Thymus (tissue), 11 donors: ENCODE data around the gene NACAD. TPM values are rescaled to one million over a fixed set of nuclear protein-coding genes. Genes with fewer than 3 reads are reported as not detected.

Source experiments
- DNase-seq, 9 donors: peaks; one replicate each; pipeline ENCODE4 v3.0.0-alpha.2; 2013; ENCODE audit warnings: low spot score in 9 of 9, low read depth in 6 of 9, missing footprints in 1 of 9
- H3K27ac ChIP-seq, 2 donors: one replicate each; pipeline ENCODE4 v1.5.1; 2013; ENCODE audit warnings: control low read depth in 1 of 2, low read depth in 1 of 2, low read length in 1 of 2, mild to moderate bottlenecking in 1 of 2, moderate library complexity in 1 of 2
- H3K27me3 ChIP-seq, 2 donors: one replicate each; pipeline ENCODE4 v1.5.1; 2013; ENCODE audit warnings: low read length in 1 of 2; ENCODE audit not compliant: control insufficient read depth in 2 of 2, insufficient read depth in 1 of 2
- H3K36me3 ChIP-seq, 2 donors: one replicate each; pipeline ENCODE4 v1.5.1; 2013; ENCODE audit warnings: low read length in 1 of 2, mild to moderate bottlenecking in 1 of 2, moderate library complexity in 1 of 2; ENCODE audit not compliant: control insufficient read depth in 2 of 2, insufficient read depth in 2 of 2
- H3K4me1 ChIP-seq, 2 donors: one replicate each; pipeline ENCODE4 v1.5.1; 2013; ENCODE audit warnings: low read length in 2 of 2; ENCODE audit not compliant: control insufficient read depth in 2 of 2, insufficient read depth in 2 of 2
- H3K4me3 ChIP-seq, 2 donors: one replicate each; pipeline ENCODE4 v1.5.1; 2013; ENCODE audit warnings: low read length in 2 of 2, control low read depth in 1 of 2, mild to moderate bottlenecking in 1 of 2
- H3K9me3 ChIP-seq, 2 donors: one replicate each; pipeline ENCODE4 v1.5.1; 2013; ENCODE audit warnings: low read length in 1 of 2, mild to moderate bottlenecking in 1 of 2; ENCODE audit not compliant: control insufficient read depth in 2 of 2, insufficient read depth in 1 of 2
- WGBS: extraction: QIAGEN DNeasy Blood & Tissue Kit; methylation state at CpG from one replicate; pipeline ENCODE4 v1.1.7; 2013; 5-methylcytosine and 5-hydroxymethylcytosine counted together
- polyA plus RNA-seq: library from polyadenylated mRNA; stranded (reverse); fragments of 200-250 nt; gene quantifications from one replicate; pipeline ENCODE4 v1.2.3, GENCODE V29; 2013
- total RNA-seq: library from RNA; stranded (reverse); fragments of 120-200 nt; gene quantifications from one replicate; pipeline ENCODE4 v1.2.4, GENCODE V29; 2013
- donor health status: healthy.

The NACAD gene
- total and polyA plus RNA-seq, 2 donors: 0.14 to 0.94 TPM

DNA sequence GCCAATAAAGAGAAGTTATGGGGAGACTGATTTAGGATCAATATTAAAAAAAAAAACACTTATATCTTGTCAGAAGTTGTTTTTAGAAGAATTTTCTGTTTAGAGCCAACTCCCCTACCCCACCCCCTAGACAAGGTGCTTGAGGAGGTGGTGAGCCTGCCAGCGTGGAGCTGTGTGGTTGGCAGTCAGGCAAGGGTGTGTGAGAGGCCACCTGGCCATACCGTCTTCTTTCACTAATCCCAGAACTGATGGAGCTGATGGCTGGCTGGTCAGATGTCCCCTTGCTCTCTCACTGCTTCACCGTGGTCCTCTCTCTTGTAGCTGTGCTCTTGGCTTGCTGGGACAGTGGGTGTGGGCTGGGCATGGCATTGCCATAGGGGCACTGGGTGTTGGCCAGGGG lies 34.3 kb downstream of the NACAD start:
- DNase-seq: no peak
- WGBS: 100% methylated on average over 3 of the region's 3 CpGs
- peaks cover 54 to 59% of the 10 kb centered on the region in 2 donors for H3K36me3 ChIP-seq
- H3K4me1 ChIP-seq: no peaks in the 10 kb centered on the region
- no peaks in the 10 kb centered on the region for H3K27me3 ChIP-seq
- H3K9me3 ChIP-seq: no peaks in the 10 kb centered on the region
- H3K27ac ChIP-seq: no peak overlapping the region
- H3K4me3 ChIP-seq: no peak overlapping the region

DNA sequence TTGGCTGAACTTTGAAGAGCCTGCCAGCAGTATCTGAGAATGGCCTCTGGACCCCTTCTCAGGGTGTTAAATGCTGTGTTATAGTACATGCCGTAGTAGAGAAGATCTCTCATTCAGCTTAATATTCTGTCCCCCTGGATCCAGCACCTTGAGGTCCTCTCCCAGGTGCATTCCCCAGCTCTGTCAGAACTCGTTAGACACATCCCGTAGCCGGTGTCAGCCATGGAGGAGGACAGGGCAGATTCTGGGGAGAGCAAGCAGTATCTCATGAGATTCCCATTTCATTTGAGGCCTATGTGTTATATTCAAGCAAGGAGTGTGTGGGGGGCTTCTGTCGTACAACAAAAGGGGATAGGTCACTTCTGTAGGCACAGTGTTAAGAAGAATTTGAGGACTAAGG lies 34.8 kb downstream of the NACAD start:
- no peaks in the 10 kb centered on the region for H3K4me1 ChIP-seq
- H3K9me3 ChIP-seq: no peaks in the 10 kb centered on the region
- no peak overlapping the region for H3K4me3 ChIP-seq
- no peak overlapping the region for H3K27ac ChIP-seq
- no peak for DNase-seq
- no peaks in the 10 kb centered on the region for H3K27me3 ChIP-seq
- WGBS: over 99% methylated on average over 5 of the region's 5 CpGs
- H3K36me3 ChIP-seq: peaks cover 59 to 64% of the 10 kb centered on the region in 2 donors

DNA sequence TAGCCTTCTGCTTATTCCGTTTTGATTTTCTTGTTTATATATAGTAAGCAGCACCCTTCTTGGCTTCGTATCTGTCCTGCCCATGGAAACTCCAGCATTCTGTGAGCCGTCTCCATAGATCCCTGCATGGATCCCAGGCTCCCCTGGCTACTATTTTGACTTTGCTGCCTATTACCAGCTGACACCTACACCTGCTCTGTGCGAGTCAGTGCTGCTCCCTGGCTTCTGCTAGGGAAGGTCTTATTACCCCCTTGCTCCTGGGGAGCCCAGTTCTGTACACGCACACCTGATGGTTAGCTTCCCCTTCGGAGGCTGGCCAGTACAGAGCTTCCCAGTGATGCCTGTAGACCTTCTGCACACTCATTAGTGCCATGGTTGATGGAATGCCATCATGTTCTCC lies 35.4 kb downstream of the NACAD start:
- no peaks in the 10 kb centered on the region for H3K4me1 ChIP-seq
- no peaks in the 10 kb centered on the region for H3K9me3 ChIP-seq
- no peak for DNase-seq
- no peak overlapping the region for H3K27ac ChIP-seq
- peaks cover 64 to 70% of the 10 kb centered on the region in 2 donors for H3K36me3 ChIP-seq
- WGBS: 65% methylated on average over 6 of the region's 6 CpGs
- H3K27me3 ChIP-seq: no peaks in the 10 kb centered on the region
- no peak overlapping the region for H3K4me3 ChIP-seq

DNA sequence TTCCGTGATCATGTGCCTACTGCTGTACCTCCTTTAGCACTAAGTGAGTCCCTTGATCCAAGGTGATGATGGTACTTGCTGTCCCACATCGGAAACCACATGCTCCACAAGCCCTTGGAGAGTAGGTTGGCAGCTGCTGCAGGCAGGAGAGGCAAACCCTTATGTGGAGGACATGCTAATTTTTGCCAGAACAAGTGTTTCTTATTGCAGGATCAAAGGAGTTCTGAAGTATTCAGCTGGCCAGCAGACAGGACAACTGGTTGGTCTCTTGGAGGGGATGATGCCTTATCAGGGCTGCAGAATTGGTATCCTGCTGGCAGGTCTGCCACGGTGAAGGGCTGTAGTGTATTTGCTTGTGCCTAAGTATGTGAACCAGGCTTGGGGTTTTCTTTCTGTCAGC lies 36.8 kb downstream of the NACAD start:
- 97% methylated on average over 3 of the region's 3 CpGs for WGBS
- DNase-seq: no peak
- H3K36me3 ChIP-seq: peaks cover 67 to 70% of the 10 kb centered on the region in 2 donors
- no peak overlapping the region for H3K27ac ChIP-seq
- no peaks in the 10 kb centered on the region for H3K27me3 ChIP-seq
- H3K4me3 ChIP-seq: no peak overlapping the region
- H3K4me1 ChIP-seq: no peaks in the 10 kb centered on the region
- H3K9me3 ChIP-seq: no peaks in the 10 kb centered on the region

DNA sequence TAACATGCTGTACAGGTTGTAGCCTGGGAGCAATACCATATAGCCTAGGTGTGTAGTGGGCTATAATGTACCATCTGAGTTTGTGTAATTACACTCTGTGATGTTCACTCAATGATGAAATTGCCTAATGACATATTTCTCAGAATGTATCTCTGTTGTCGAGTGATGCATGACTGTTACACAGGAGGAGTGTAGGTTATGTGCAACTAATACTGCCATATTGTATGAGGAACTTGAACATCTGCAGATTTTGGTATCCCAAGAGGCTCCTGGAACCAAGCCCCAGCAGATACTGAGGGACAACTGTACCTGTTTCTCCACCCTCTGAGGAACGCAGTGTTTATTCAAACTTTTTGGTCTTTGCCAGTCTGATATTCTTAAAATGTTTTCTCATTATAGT lies 38.6 kb downstream of the NACAD start:
- Histone ChIP-seq H3K27me3 (no peaks in the 10 kb centered on the region), H3K4me1 (no peaks in the 10 kb centered on the region), H3K36me3 (peaks cover 66 to 78% of the 10 kb centered on the region in 2 donors), H3K27ac (no peak overlapping the region), H3K4me3 (no peak overlapping the region), H3K9me3 (no peaks in the 10 kb centered on the region)
- no peak for DNase-seq
- WGBS: 95% methylated on average over 2 of the region's 2 CpGs

DNA sequence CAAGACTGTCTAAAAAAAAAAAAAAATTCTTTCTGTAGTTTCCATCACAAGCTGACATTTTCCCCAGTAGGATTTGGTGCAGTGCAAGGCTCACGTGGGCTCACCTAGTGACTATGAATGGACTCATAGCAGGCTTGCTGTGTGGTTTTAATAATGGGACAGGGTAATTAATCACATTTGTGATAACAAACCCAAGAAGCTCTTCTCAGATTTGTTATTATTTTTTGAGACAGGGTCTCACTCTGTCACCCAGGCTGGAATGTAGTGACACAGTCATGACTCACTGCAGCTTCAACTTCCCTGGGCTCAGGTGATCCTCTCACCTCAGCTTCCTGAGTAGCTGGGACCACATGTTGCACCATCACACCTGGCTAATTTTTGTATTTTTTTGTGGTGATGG lies 40.0 kb downstream of the NACAD start:
- Histone ChIP-seq H3K4me3 (no peak overlapping the region), H3K27me3 (no peaks in the 10 kb centered on the region), H3K4me1 (no peaks in the 10 kb centered on the region), H3K36me3 (peaks cover 61 to 80% of the 10 kb centered on the region in 2 donors), H3K9me3 (no peaks in the 10 kb centered on the region), H3K27ac (no peak overlapping the region)
- WGBS: 96% methylated on average over 1 of the region's 1 CpG
- no peak for DNase-seq

DNA sequence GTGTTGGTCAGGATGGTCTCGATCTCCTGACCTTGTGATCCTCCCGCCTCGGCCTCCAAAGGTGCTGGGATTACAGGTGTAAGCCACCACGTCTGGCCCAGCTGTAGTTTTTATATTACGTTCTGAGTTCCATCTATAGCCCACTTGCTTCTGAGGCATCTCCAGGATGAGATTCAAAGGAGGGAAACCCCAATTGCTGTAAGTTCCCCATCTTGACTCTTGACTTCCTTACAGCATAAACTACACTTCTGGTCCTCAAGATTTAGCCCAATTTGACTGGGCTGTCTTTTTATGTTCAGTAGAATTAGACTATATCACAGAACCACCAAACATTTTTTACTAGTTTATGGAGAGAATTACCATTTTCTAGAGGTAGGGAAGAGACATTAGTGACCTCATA lies 44.4 kb downstream of the NACAD start:
- H3K36me3 ChIP-seq: peaks cover 45 to 84% of the 10 kb centered on the region in 2 donors

DNA sequence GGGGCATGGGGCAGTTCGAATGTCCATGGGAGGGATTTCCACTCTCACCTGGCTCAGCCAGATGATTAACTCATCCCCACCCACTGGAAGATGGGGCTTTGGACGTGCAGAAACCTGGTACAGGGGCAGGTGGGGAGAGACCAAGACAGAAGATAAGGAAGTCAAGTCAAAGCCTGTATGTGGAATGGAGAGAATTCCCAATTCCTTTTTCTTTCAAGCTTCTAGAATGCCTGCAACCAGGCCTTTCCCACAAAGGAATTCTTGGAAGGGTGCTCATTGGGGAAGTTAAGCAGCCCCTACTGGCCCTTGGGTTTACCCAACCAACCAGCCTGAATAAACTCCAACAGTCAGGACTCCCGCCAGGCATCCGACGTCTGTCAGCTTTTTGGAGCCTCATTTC lies 49.7 kb downstream of the NACAD start:
- H3K27ac ChIP-seq: no peak overlapping the region
- H3K27me3 ChIP-seq: no peaks in the 10 kb centered on the region
- WGBS: 97% methylated on average over 5 of the region's 5 CpGs
- no peak overlapping the region for H3K4me3 ChIP-seq
- H3K9me3 ChIP-seq: no peaks in the 10 kb centered on the region
- DNase-seq: no peak
- peaks cover 10 to 25% of the 10 kb centered on the region in 2 donors for H3K4me1 ChIP-seq
- H3K36me3 ChIP-seq: peaks cover 43 to 76% of the 10 kb centered on the region in 2 donors

More for the DNA sequence above, 44.4 kb downstream of the NACAD start:
- Histone ChIP-seq H3K4me1 (no peaks in the 10 kb centered on the region), H3K9me3 (no peaks in the 10 kb centered on the region), H3K4me3 (no peak overlapping the region), H3K27me3 (no peaks in the 10 kb centered on the region), H3K27ac (no peak overlapping the region)
- DNase-seq: no peak
- 78% methylated on average over 5 of the region's 5 CpGs for WGBS

DNA sequence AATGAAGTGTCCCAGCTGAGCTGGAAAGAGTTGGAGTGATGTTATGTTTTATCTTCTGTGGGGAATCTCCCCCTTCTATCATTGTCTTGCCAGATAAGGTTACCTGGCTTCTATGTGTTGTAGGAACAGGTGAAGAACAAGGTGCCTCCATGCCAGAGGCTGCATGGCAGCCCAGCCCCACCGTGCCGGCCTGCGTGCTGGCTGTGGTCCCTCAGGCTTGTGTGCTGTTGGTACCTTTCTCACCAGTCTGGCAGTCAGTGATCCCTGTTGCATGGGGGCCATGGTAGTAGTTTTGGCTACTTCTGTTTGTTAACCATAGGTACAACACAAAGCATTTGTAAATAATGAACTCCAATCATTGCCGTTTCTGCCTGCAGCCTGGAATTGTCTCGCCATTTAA lies 50.9 kb downstream of the NACAD start:
- Histone ChIP-seq H3K27ac (no peak overlapping the region), H3K4me3 (no peak overlapping the region), H3K4me1 (peaks cover 14 to 35% of the 10 kb centered on the region in 2 donors), H3K27me3 (no peaks in the 10 kb centered on the region), H3K9me3 (no peaks in the 10 kb centered on the region), H3K36me3 (peaks cover 44 to 66% of the 10 kb centered on the region in 2 donors)
- DNase-seq: no peak
- 93% methylated on average over 5 of the region's 5 CpGs for WGBS

DNA sequence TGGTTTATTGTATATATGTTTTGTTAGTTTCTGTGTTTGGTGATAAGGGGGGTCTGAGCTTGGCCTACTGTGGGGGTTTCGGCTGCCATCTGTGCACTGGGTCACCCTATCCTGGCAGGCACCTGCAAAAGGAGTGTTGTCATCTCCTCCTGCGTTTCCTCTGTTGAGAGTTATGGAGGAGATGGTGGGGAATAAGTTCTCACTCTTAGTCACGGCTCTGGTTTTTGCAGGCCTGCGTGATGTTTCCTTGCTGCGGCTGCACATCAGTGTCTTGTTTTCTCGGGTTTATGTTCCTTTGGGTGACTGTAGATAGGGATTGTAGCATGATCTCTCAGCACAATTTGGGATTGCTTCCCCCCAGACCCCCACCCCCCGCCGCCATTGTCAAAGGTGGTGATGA lies 52.0 kb downstream of the NACAD start:
- Histone ChIP-seq H3K27me3 (no peaks in the 10 kb centered on the region), H3K36me3 (peaks cover 40 to 64% of the 10 kb centered on the region in 2 donors), H3K4me3 (no peak overlapping the region), H3K9me3 (no peaks in the 10 kb centered on the region), H3K27ac (peak overlapping the region in 1 of 2 donors; percentile 56), H3K4me1 (peaks cover 16 to 46% of the 10 kb centered on the region in 2 donors)
- WGBS: 26% methylated on average over 8 of the region's 8 CpGs
- no peak for DNase-seq
